Cardiac fibroblast (primary cell): Measurements from ENCODE around the gene ST8SIA6.

ENCODE experiments used
- DNase-seq, 2 donors: peaks; one replicate each; pipeline versions ENCODE4 v3.0.0 to v3.0.0-alpha.2; 2010; ENCODE audit warnings: low read depth in 2 of 2
- H3K4me3 ChIP-seq, 2 donors: replicated peaks in 1 of 2; 1 replicate in 1 of 2; 2 replicates in 1 of 2; pipeline ENCODE4 v1.5.1; 2011; ENCODE audit warnings: low read depth in 2 of 2, low read length in 2 of 2, mild to moderate bottlenecking in 2 of 2, moderate library complexity in 1 of 2
- TF ChIP-seq, protein P1 (sequence below): IDR thresholded peaks from one replicate; pipeline ENCODE4 v1.5.1; 2011; ENCODE audit warnings: low read depth, mild to moderate bottlenecking, low read length, inconsistent platforms

ST8SIA6 gene

DNA sequence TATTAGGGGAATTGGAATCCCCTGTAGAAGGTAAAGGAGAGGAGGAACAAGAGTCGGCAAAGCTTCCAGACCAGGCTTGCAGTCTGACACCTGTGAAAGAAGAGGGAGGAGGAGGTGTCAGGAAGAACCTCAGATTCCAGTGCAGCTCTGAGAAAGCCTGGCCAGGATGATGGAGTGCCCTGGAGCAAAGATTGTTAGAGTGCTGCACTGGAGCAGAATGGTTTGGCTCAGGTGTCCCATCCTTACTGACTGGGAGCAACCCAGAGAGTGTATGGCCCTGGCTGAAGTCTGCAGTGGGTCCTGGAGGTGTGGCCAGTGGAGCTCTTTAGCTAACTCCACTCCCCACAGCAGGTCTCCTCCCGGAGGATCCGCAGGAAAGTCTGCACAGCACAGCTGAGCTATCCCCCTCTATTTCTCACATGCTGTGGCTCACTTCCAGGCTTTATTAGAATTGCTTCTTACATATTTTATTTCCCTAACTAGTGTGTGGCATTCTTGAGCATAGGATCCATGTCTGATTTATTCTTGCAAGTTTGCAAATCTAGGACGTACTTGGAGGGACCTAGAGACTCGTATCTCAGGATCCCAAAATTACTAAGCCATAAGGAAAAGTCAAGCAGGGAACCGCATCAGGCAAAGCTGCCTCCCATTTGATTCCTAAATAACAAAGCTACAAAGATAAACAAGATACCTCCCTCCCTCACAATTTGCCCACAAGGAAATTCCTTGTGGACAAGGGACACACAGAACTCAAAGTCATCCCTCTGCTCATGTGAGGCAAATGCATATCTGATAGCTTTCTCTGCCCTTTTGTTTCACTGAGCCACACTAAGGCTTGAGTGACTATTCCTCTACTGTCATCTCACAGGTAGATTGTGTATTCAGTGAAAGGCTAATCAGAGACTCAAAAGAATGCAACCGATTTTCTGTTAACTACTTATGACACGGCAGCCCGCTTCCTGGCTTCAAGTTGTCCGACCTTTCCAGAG, 167.5 kb downstream of the ST8SIA6 start:
- no peak for DNase-seq
- no peak overlapping the region for H3K4me3 ChIP-seq
- TF ChIP-seq, protein P1, sequence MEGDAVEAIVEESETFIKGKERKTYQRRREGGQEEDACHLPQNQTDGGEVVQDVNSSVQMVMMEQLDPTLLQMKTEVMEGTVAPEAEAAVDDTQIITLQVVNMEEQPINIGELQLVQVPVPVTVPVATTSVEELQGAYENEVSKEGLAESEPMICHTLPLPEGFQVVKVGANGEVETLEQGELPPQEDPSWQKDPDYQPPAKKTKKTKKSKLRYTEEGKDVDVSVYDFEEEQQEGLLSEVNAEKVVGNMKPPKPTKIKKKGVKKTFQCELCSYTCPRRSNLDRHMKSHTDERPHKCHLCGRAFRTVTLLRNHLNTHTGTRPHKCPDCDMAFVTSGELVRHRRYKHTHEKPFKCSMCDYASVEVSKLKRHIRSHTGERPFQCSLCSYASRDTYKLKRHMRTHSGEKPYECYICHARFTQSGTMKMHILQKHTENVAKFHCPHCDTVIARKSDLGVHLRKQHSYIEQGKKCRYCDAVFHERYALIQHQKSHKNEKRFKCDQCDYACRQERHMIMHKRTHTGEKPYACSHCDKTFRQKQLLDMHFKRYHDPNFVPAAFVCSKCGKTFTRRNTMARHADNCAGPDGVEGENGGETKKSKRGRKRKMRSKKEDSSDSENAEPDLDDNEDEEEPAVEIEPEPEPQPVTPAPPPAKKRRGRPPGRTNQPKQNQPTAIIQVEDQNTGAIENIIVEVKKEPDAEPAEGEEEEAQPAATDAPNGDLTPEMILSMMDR, result no peak

- TF ChIP-seq, protein P1, result no peak
- no peak for DNase-seq
- no peak overlapping the region for H3K4me3 ChIP-seq
Observed at GRCh38 chr10:17282311-17282710, 172.1 kb downstream of the ST8SIA6 start.

DNA sequence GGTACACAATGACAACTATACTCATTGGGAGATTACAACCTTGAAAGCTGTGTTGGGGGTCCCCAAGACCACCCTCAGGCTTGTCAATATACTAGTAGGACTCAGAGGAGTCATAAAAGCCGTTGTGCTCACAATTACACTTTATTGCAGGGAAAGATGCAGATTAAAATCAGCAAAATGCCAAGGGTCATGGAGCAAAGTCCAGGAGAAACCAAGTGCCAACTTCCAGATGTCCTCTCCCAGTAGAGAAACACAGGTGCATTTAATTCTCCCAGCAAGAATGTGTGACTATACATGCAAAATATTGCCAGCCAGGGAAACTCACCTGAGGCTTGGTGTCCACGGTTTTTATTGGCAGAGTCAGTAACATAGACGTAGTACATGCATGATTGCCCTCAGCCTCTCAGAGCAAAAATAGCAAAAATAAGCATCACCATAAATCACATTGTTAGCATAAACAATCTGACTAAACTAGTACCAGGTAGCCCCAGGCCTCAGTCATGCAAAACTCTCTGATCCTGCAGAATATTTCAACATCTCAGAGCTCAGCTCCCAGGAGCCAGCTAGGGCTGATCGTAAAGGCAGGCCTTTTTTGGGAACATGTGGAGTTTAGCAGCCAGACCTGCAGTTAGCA, 175.7 kb downstream of the ST8SIA6 start:
- no peak for DNase-seq
- TF ChIP-seq, protein P1, result no peak
- no peak overlapping the region for H3K4me3 ChIP-seq

DNA sequence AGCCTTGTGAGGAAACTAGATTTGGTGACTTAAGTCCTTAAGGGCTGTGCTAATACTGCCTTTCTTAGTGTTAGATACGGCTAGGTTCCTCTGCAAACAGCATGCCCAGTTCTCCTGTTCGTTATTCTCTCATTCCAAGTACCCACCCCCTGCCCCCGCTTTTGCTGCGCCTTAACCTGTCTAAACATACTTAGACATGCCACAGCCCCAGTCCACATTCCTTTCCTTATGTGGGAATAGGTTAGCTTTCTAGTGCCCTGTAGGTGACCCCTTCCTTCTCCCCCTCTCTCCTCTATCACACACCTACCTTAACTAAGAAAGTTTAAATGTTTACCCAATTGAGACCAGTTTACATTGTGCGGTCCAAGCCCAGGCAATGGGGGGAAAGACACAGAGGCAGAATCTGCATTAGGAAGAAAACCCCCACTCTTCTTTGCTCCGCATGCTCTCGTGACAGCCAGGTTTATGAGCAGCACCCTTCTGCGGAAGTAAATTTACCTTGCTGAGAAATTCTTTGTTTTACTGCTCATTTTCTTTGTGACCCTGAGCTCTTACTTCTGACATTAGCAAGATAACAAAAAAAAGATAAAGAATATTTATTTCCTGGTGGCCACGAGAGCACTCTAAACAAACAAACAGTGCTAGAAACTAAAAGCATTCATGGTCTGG, 177.5 kb downstream of the ST8SIA6 start:
- TF ChIP-seq, protein P1, result no peak
- no peak overlapping the region for H3K4me3 ChIP-seq
- no peak for DNase-seq

DNA sequence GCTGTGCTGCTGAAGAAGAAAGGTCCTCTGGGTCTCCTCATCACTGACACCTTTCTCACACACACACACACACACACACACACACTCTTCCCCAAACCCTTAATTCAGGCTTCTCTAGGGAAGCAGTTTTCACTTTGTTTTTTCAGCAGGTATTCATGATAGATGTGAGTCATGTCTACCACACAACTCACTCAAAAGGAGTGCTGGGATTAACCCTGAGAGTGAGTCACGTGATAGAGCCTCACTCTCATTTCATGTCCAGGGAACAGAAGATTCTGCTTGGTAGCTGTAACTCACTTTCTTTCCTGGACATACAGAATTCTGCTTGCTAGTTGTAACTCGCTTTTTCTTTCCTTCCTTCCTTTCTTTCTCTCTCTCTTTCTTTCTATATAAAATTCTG, 181.0 kb downstream of the ST8SIA6 start:
- TF ChIP-seq, protein P1, result no peak
- peak; percentile 5 to 60 for DNase-seq

DNA sequence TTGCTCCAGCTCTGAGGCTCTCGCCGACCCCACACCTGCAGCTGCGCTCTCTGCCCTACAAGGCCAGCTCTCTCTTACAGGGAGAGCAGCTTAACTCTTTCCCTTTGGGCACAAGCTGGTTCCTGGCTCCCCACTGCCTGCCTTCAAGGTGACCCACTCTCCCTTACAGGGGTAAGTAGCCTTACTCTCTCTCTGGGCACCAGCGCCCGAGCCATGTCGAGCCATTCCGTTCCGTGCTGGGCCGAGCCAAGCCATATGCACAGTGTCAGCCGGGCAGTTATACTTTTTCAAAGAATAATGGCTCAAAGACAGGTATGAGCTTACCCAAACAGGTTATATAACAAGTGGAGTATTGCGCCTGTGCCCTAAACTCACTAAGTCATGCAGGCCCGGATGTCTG, 181.7 kb downstream of the ST8SIA6 start:
- DNase-seq, result no peak
- TF ChIP-seq, protein P1, result no peak
- H3K4me3 ChIP-seq, result no peak overlapping the region

More for the DNA sequence above, 181.0 kb downstream of the ST8SIA6 start:
- H3K4me3 ChIP-seq, result no peak overlapping the region
